Embryonic facial prominence (tissue), 1 donor: Measurements from ENCODE around the gene DCAF15.

Source experiments
- DNase-seq: peaks from one replicate; pipeline ENCODE4 v3.0.0-alpha.2; 2016; ENCODE audit errors: extremely low spot score

The DCAF15 gene

DNA sequence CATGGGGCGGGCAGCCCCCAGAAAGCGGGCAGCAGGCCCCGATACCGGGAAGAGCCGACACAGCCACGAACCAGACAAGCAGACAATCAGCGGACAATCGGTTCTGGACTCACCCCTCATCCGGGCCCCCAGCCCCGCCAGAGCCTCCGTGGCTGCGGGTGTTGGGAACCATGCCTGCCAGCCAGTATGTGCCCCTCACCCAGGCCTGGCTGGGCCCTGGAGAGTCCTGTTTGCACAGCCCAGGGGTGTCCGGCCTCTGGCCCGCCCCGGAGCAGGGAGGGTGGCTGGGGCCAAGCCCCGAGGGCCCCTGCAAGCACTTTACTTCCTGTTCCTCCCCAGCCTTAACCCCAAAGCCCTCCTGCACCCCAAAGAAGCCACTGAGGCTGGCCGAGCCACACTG, 21.9 kb upstream of the DCAF15 start:
- no peak for DNase-seq

DNA sequence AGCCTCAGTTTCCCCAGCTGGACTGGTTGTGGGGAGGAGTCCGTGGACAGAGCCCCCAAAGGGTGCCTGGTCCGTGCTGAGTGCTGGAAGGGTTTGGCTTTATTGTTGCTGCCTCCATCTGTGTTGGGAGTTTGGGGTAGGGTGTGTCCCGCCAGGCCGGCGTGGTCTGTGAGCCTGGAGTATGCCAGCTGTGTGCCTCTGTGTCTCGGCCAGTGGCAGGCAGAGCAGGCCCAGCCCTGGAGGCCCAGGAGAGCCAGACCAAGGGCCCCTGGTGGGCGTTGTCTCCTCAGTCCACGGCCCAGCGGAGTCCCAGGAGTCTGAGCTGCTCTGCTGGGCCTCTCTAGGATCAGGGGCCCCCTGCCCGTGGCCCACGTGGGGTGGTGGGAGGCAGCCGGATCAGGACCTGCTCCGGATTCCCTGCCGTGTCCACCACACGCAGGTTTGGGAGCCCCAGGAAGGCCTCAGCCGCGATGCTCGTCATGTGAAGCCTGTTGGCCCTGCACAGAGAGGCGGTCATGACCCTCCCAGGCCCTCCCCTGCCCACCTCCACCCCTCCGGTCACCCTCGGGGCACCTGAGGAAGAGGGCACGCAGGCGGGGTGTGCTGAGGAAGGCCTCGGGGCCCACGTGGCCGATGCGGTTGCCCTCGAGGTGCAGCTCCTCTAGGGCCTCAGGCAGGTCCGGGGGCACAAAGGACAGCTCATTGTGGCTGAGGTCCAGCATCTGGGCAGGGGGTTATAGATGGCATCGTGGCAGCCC, 20.7 kb upstream of the DCAF15 start:
- no peak for DNase-seq

DNA sequence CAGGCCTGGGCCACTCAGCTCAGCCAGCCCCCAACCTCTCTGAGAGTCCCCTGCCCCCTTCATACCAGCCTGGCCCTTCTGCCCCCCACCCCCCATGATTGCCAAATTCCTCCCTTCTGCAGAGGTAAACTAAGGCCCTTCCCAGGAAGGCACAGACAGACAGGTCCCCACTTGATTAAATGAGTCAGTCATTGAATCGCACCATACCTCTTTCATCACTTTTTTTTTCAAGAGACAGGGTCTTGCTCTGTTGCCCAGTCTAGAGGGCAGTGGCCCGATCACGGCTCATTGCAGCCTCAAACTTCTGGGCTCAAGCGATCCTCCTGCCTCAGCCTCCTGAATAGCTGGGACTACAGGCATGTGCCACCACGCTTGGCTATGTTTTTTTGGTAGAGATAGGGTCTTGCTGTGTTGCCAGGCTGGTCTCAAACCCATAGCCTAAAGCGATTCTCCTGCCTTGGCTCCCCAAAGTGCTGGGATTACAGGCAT, 20.1 kb upstream of the DCAF15 start:
- no peak for DNase-seq

DNA sequence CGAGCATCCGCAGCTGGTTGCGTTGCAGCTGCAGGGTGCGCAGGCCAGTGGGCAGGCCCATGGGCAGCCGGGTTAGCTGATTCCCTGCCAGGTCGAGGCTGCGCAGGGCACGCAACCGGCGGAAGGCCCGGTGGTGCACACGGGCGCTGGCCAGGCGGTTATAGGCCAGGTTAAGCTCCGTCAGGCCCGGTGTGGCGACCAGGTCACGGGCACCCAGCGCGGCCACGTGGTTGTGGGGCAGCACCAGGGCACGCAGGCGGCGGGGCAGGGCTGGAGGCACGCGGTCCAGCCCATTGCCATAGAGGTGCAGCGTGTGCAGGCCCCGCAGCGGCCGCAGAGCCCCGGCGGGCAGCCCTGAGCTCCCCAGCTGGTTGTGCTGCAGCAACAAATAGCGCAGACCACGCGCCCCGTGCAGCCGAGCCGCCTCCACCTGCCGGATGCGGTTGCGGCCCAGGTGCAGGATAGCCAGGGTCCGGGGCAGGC, 19.4 kb upstream of the DCAF15 start:
- no peak for DNase-seq

DNA sequence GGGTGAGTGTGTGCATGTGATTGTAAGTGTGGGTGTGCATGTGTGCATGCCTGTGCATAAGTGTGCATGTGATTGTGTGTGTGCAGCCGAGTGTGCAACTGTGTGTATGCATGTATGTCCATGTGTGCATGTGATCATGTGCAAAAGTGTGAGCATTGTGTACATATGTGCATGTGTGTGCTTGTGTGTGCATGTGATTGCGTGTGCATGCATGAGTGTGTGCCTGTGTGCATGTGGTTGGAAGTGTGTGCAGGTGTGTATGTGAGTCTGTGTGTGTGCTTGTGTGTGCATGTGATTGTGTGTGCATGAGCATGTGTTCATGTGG, 17.6 kb upstream of the DCAF15 start:
- no peak for DNase-seq

DNA sequence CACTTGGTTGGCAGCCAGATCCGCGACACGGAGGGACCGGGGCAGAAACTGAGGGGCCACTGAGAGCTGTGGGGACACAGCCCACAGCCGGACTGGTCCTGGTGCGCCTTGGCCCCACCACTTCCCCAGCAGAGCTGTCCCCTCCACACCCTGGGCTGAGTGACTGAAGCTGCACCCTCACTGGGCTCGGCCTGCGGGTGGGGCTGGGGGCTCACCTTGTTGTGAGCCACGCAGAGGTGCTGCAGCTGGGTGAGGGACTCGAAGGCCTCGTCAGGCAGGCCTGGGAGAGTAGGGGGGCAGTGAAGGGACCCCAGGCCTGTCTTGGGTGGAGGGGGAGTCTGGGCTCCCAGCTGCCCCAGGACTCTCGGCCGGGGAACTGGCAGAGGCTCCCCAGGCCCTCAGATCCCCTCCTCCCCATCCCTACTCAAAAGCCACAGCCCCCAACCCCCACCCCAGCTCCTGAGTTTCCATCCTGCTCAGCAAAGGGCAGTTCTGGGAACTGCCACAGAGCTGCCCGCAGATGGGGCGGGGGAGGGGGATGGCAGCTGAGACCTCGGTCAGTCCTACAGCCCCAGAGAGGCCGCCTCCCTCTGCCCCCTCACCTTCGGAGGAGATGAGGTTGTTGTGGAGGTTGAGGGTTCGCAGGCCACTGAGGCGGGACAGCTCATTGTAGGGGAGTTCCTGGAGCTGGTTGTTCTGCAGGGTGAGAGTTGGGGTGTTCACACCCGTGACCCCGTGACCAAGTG, 16.4 kb upstream of the DCAF15 start:
- DNase-seq, result no peak

DNA sequence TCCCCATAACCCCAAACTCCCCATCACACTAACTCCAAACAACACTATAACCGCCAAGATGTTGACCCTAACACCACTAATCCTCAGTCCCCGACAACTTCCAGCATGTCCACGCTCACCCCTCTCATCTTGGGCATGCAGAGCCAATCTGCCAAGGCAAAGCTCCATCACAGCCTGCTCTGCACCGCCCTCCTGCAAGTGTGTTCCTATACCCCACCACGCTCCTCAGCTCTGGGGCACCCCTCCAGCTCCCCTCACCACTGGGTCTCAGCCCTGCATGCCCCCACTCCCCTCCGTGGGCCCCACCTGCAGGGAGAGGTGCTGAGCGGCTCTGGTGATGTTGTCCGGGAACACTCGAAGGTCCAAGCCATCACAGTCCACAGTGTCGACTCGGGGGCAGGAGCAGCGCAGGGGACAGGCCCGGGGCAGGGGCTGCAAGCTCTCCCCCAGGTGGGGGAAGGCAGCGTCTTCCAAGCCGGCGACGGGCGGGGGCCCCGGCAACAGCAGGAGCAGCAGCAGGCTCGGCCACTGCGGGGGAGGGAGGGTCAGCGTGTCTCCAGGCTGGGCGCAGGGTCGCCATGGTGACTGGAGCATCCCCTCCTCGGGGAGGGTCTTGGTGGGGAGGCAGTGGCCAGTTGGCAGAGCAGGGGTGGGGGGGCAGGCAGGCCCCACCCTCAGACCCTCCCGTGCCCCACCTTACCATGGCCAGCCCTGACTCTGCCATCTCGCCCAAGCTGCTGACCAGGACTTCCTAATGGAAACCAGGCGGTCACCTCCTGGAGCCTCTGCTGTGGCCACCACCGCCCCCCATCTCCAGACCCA, 14.6 kb upstream of the DCAF15 start:
- DNase-seq, result no peak

DNA sequence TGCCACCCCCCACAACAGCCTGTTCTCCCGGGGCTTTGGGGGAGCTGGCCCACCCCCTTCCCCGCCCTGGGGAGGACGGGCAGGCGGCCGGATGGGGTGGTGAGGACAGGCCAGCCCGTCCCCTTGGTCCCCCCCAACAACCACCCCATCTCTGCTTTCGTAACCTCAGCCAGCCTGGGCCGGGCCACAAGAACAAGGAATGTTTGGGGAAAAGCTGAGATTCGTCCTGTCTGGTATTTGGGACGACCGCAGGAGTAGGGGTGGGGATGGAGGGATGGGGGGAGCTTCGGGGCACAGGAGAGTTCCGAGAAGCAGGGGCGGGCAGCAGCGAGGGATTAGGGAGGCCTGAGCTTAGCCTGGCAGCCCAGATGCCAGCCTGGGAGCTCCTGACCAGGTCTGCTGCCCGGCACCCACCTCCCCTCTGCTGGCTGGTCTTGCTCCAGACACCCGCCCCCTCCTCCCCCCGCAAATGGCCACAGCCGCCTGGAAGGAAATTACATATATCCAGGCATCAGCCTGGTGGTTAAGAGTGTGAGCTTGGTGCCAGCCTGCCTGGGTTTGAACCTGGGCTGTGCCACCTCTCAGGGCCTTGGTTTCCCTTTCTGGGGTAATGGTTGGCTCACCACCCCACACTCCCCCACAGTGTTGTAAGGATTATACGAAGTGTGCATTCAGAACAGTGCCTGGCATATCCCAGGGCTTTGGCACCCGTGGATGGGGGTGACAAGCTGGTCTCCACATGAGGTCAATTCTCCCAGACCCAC, 13.8 kb upstream of the DCAF15 start, which contains the start of gene PODNL1:
Gene PODNL1 (minus strand): TSS at position 117 of the 764 bp plus-strand sequence. CDS start 236 bp downstream, outside the sequence.
- DNase-seq, result peak; percentile 62

DNA sequence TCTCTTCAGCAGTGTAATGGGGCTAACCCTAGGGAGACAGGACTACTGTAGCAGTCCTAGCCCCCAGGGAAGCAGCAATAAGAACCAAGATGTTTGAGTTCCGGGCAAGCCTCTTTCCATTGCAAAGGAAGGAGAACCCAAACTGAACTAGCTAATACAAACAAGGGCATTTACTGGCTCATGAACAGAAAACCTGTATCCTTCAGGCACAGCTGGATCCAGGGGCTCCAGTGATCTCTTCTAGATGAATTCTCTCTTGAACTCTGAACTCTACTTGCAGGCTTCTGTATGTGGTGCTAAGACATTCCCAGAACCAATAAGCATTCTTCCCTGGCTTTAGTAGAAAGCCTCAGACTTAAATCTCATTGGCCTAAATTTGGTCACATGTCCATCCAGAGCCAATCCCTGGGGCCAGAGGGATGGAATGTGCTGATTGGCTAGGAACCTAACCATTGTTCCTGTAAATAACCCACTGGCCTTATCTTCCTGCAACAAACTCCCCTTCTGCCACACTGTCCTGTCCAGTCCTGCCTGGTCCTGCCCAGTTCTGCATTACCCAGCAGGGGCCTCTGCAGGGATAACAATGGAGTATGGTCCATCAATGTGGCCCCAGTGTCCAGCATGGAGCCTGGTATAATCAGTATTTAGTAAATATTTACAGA, 10.2 kb upstream of the DCAF15 start:
- DNase-seq, result no peak

DNA sequence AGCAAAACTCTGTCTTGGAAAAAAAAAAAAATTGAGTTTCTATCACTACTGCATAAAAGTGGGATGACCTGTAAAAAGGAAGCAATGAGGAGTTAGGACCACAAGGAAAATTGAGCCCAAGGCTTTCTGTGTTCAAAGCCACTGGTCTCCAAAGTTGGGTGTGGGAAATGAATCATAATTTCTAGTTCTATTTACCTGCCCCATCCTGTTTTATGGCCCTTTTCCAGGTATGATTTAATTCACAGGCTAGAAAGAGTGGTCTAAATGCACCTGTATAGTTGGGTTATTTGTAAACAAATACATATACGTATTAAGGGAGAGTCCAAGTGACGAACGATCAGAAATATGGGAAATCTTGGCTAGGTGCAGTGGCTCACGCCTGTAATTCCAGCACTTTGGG, 5.9 kb upstream of the DCAF15 start:
- DNase-seq, result no peak

DNA sequence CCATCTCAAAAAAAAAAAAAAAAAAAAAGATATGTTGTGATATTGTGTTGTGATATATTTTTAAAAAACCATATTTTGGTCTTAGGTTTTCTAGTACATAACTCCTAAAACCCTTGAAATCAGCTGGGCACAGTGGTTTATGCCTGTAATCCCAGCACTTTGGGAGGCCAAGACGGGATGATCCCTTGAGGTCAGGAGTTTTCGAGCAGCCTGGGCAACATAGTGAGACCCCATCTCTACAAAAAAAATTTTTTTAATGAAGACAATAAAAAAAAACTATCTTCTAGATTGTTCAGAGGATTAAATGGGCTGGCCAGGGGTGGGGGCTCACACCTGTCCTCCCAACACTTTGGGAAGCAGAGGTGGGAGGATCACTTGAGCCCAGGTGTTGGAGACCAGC, 1.3 kb upstream of the DCAF15 start:
- no peak for DNase-seq

DNA sequence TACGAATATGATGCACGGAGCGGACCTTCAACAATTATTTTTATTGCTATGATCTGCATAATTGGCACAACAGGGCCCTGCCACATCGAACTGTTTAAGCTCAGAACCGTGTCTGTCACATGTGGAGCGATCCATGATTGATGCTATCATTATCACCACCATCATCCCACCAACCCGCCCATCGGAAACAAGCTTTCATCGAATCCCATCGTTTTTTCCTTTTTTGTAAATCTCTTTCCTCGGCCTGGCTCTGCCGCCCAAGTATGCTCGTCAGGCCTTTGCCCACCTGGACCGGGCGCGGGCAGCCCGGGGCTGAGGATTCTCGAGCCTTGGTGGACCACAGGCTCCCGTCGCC, 533 bp upstream of the DCAF15 start:
- DNase-seq, result no peak

DNA sequence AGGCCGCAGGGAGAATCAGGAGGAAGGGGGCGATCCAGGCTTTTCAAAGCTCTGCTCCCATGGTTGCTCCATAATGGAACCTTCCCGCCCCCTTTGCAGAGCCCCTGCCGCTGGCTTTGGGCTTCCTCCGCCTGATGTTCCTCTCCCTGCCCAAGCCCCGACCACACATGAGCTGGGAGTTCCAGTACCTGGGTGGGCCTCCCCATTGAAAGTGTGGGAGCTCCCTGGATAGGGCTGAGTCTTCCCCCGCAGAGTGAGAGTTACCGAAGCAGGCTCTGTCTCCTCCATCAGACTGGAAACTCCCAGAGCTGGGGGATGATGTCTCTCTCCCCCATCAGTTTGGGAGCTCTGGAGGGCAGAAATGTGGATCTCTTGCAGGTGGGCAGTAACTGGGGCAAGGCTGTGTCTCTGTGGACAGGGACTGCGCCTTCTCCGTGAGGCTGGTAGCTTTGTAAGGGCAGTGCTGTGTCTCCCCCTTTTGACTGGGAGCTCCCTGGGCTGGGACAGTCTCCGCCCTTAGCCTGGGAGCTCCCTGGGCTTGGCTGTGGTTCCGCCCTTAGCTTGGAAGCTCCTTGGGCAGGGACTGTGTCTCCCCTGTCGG, 722 bp downstream of the DCAF15 start:
- peak; percentile 39 for DNase-seq

DNA sequence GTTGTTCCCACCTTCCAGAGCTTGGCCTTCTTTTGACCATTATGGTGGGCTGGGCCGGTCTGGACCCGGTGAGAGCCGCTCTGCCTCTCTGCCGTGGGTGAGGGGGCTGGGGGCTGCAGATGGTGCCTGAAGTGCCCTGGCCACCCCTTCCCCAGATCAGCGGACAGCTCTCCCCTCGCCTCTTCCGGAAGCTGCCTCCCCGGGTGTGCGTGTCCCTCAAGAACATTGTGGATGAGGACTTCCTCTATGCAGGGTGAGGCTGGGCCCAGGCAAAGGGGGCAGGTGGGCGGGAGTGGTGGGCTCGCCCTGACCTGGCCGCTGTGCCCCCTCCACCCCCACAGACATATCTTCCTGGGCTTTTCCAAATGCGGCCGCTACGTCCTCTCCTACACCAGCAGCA, 1.9 kb downstream of the DCAF15 start:
- DNase-seq, result no peak

DNA sequence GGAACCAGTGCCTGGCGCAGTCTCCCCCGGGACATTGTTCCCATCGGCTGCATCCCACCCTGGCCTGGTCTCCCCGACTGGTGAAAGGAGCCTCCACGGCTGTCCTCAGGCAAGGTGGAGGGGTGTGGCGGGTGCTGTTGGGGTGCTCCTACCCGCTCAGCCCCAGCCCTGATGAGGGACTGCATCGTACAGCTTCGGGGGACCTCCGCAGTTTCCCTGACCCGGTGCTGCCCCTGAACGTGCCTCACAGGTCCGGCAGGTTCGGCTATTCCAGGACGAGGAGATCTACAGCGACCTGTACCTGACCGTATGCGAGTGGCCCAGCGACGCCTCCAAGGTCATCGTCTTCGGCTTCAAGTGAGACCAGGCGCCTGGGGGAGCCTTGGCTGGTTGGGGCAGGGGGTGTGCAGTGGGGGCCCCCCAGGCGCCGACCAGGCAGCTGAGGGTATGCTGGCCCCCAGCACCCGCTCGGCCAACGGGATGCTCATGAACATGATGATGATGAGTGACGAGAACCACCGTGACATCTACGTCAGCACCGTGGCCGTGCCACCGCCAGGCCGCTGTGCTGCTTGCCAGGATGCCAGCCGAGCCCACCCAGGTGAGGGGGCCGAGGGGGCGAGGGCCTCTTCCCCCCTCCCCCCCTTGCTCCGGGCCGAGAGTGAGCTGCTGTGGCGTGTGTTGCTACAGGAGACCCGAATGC, 3.5 kb downstream of the DCAF15 start:
- no peak for DNase-seq

DNA sequence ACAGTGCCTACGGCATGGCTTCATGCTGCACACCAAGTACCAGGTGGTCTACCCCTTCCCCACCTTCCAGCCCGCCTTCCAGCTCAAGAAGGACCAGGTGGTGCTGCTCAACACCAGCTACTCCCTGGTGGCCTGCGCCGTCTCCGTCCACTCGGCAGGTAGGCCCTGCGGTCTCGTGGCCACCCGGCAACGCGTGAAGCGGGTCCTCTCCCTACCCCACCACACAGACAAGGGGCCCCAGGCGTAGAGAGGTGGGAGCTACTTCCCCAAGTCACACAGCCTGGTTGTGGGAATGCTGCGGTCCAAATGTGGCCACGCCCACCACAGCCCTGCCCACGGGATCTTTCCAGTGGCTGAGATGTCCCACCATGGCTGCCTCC, 4.0 kb downstream of the DCAF15 start:
- no peak for DNase-seq

DNA sequence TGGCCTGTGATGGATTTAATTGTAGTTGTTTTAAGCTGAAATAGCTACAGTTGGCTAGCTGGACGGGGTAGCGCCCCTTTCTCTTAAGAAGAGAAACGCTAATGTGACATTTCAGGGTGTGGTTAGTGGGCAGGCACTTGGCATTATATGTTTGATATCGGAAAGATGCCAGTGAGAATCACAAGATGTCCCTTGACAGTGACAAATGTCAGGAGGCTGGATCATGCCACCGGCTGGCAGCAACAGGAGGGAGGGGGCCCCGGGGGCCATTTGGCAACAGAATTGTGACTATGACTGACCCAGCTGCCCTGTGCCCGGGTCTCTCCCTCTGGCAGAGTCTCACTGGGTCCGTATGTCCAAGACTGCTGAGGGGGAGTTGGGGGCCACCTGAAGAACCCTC, 4.7 kb downstream of the DCAF15 start:
- DNase-seq, result no peak

DNA sequence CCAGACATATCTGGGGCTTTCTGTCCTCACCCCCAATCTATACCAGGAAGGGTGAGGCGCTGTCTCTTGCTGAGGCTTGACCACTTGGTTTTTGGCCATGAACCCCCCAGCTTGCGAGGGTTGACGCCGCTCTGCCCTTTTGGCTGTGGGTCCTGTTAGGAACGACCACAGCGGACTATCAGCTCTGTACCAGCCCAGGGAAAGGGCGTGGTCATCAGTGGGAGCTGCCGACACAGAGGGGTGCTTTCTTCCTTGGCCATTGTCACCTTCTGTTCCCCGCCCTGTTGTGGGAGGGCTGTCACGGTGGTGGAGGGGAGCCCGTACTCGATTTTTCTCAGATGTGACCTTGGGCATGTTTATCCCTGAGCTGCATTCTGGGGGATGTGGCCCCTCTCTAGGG, 5.7 kb downstream of the DCAF15 start:
- DNase-seq, result no peak

DNA sequence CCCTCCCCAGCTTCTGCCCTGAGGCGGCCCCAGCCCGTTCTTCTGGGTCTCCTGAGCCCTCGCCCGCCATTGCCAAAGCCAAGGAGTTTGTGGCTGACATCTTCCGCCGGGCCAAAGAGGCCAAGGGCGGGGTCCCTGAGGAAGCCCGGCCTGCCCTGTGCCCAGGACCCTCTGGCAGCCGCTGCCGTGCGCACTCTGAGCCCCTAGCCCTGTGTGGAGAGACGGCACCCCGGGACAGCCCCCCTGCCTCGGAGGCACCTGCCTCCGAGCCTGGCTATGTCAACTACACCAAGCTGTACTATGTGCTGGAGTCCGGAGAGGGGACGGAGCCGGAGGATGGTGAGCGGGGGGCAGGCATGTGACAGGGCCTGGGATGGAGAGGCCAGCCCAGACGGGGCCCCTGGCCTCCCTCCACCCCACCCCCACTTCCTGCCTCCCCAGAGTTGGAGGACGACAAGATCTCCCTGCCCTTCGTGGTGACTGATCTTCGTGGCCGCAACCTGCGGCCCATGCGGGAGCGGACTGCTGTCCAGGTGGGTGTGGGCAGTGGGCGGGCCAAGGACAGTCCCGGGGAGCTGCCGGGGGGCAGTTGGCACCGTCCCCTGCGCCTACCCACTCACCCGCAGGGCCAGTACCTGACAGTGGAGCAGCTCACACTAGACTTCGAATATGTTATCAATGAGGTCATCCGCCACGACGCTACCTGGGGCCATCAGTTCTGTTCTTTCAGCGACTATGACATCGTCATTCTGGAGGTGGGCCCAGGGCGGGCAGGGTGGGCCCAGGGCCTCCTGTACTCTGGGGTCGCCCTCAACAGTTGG, 7.0 kb downstream of the DCAF15 start:
- no peak for DNase-seq
